NCI-H2107 treated with DMSO at 0.1 percent for 48 hours (cell line): ENCODE data around the gene RSF1.

ENCODE experiments used
- DNase-seq: peaks from one replicate; lab custom pipeline; 2025; ENCODE audit not compliant: unreplicated experiment; lab: John Stamatoyannopoulos, UW

Gene RSF1

DNA sequence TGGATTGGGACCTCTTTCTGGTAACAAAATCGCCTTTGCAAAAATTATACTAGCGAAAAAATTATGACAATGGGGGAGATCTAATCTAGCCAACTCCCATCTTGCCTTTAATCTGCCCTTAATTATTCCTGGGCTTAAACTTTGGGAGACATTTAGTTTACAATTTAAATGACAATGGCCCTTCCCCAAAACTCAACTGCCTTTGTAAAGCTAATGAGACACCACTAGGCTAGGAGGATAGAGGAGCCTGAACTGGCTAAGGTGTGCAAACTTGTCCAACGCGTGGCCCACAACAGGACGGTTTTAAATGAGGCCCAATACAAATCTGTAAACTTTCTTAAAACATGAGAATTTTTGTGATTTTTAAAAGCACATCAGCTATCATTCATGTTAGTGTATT, 67.3 kb downstream of the RSF1 start:
- no peak for DNase-seq

DNA sequence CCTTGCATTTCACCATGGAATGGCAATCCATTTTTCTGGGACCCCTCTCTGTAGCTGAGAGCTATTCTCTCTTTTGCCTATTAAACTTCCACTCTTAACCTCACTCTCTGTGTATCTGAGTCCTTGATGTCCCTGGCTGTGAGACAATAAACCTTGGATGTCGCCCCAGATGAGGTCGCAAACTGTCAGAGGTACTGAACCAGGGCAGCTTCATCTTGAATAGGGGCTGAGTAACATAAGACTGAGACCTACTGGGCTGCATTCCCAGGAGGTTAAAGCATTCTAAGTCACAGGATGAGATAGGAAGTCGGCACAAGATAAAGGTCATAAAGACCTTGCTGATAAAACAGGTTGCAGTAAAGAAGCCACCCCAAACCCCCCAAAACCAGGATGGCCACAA, 68.0 kb downstream of the RSF1 start:
- peak; percentile 13 for DNase-seq

DNA sequence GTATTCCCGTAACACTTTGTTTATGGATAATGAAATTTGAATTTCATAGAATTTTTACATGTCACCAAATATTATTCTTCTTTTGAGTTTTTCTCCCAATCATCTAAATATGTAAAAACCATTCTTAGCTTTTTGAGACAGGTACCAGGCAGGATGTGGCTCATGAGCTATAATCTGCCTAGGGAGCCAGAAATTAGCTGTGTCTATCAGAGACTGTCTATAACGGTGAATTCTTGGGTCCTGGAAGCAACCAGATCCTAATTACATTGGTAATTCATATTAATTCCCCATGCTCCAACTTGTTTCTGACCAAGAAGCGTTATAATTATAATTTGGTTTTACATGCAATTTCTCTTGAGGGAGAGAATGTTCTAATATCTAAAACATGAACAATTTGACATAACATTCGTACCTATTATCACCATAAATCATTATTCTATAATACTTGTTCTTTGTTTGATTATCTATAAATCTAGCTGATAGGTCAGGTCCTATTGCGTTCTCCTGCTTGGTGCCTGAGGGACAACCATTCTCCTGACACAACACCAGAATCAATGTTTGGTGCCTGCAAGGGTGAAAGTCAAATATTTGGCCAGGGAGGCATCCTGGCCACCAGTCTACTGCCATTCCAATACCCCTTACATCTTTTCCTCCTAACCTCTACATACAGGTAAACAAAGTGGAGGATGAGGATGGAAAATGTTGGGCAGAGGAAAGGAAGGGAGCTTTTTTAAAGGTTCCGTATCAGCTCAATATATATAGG, 69.9 kb downstream of the RSF1 start:
- no peak for DNase-seq

DNA sequence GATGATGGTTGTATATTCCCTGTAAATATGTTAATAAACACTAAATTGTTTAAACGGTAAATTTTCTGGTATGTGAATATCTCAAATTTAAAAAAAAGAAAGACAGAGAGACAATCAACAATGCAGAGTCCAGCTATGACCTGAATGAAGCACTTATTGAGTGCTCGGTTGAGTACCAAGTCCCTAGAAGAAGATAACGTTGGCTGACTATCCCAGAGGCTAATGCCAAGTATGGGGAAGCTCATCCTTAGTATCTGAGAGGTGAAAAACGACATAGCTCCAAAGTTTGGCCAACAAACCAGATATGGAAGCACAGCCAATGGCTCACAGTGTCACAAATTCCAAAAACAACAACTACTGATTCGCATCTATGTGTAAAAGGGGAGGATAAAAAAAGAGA, 71.3 kb downstream of the RSF1 start:
- DNase-seq: no peak

DNA sequence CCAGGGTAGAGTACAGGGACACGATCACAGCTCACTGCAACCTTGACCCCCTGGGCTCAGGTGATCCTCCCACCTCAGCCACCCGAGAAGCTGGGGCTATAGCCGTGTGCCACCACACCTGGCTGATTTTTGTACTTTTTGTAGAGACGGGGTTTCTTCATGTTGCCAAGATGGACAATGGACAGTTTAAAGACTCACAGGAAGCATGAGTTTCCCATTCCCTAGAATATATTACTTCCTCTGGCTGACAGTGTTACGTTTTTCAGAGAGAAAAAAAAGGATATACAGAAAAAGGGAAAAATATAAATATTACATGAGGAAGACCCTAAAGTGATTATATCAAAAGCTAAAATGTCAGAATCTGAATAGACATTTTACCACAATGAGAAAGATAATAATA, 72.3 kb downstream of the RSF1 start:
- DNase-seq: no peak

DNA sequence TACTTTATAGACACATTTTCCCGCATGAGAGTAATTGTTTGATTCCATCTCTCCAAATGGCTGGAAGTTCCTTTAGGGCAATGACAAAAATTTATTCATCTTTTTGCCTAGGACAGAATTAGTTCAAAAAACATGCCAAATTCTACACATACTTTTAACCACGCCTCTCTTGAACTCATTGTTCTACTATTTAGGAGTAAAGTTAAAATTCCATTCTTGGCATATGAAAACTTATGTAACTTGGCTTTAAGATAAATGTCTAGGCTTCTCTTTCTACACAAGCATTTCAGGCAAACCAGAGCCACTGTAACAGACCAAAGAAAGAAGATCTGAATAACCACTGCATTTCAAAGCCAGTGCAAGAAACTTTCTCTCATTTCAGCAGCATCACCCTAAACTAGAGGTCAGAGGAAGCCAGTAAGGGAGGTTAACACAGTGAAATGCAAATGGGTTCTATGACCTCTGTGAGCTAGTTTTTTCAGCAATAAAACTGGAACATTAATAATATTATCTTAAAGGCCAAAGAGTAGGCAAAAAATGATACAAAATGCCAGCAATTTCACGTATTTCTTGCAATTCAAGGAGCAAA, 73.0 kb downstream of the RSF1 start:
- DNase-seq: no peak

DNA sequence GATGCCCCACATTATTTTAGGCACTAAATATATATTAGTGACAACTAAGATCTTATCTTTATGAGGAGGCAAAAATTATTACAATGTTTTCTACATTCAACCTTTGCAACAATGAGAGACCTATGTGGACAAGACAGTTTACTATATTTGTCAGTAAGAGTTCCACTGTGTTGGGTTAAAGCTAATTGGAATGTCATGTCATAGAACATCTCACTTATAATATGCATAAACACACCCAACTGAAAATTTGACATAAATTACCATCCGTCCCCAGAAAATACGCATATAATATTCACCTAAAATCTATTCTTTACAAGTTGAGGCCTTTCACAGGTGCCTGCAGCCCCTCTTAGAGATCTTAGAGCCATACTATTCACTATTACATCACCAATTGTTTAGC, 84.0 kb downstream of the RSF1 start:
- no peak for DNase-seq

DNA sequence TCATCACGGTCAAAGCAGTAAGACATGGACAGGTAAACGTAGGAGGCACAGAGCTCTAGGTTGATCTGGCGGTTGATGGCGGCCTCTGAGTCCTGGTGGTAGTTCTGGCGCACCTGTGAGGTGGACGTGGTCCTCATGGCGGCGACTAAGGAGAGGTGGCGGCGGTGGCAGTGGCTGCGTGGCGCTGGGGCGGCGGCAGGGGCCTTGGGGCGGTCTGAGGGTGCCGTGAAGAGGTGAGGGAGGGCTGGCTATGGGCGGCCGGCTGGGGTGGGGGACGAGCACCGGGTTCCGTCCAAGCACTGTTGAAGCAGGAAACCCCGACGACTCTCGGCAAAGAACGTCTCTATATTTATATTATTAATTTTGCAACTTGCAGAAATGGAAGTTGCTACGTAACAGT, 85.6 kb downstream of the RSF1 start:
- DNase-seq: no peak

DNA sequence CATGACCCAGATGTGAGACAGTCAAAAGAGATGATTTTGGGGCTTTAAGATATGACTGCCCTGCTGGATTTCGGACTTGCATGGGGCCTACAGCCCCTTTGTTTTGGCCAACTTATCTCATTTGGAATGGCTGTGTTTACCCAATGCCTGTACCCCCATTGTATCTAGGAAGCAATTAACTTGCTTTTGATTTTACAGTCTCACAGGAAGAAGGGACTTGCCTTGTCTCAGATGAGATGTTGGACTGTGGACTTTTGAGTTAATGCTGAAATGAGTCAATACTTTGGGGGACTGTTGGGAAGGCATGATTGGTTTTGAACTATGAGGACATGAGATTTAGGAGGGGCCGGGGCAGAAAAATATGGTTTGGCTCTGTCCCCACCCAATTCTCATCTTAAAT, 88.4 kb downstream of the RSF1 start:
- DNase-seq: no peak

DNA sequence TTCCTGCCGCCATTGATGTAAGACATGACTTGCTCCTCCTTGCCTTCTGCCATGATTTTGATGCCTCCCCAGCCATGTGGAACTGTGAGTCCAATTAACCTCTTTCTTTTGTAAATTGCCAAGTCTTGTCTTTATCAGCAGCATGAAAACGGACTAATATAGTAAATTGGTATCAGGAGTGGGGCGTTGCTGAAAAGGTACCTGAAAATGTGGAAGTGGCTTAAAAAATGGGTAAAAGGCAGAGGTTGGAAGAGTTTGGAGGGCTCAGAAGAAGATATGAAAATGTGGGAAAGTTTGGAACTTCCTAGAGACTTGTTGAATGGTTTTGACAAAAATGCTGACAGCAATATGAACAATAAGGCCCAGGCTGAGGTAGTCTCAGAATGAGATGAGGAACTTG, 89.7 kb downstream of the RSF1 start:
- no peak for DNase-seq

DNA sequence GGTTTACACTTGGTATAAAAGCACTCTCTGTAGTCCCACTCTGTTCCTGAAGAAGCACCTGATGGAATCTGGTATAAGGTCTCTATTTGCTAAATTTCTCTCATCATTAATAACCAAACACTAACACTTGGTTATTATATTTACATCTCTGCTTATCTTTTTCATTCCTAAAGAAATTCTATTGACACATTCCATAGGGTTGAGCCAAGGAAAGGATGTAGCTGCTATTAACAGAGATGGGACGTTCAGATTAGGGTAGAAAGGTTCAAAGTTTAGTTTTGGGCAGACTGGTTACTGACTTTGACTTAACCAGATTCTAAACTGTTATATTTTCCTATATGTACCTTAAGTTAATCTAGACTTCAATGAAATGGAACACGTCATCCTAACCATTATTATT, 91.5 kb downstream of the RSF1 start:
- no peak for DNase-seq

DNA sequence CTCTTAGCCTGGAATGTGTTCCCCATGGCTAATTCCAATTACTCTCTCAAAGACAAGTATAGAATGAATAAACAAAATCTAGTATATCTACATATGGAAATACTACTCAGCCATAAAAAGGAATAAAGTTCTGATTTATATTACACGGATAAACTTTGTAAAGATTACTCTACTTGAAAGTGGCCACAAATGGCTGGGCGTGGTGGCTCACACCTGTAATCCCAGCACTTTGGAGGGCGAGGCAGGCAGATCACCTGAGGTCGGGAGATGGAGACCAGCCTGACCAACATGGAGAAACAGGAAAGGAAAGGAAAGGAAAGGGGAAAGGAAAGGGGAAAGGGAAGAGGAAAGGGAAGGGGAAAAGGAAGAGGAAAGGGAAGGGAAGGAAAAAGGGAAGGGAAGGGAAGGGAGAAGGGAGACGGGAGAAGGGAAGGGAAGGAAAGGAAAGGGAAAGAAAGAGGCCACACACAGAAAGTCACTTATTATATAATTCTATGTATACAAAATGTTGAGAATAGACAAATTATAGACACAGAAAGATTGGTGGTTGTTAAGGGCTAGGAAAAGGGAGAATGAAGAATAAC, 92.2 kb downstream of the RSF1 start:
- DNase-seq: no peak

DNA sequence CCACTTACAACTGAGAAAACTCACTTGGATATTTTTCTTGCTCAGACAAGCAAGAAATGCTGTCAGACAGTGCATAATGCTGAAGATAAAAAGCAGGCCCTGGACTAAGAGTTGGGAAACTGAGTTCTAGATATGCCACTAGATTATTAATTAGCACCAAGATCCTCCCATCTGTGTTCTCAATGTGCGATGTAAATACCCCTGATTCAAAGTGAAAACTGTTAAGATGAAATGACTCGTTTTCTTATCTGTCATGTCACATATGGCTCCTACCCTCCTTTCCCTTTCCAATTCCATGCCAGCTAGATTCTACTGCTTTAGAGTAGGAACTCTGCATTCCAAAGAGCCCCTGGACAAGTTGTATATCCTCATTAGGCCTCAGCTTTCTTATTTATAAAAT, 94.0 kb downstream of the RSF1 start:
- DNase-seq: no peak

DNA sequence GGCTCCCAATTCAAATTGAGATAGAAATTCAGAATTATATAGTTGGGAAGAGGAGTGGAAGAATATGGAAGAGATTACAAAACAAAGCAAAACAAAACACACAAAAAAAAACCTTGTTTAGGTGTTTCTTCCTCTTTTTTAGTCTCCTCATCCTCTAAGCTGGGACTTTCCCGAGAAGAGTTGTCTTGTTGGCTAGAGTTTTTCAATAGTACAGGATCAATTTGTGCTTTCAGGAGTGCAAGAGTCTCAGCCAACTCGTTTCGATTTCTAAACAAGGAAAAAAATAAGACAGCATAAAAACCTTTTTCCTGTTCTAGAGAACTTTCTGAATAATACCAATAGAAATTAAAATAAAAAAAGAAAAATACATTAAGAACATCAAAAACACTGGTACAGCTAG, 95.1 kb downstream of the RSF1 start:
- DNase-seq: no peak

DNA sequence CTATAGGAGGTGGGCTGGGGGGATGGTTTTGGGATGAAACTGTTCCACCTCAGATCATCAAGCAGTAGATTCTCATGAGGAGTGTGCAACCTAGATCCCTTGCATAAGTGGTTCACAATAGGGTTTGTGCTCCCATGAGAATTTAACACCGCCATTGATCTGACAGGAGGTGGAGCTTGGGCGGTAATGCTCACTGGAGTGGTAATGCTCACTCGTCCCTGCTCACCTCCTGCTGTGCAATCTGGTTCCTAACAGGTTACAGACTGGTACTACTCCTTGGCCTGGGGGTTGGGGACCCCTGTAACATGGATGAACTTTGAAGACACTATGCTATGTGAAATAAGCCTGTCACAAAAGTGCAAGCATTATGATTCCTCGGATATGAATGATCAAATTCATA, 95.9 kb downstream of the RSF1 start:
- DNase-seq: peak; percentile 74

DNA sequence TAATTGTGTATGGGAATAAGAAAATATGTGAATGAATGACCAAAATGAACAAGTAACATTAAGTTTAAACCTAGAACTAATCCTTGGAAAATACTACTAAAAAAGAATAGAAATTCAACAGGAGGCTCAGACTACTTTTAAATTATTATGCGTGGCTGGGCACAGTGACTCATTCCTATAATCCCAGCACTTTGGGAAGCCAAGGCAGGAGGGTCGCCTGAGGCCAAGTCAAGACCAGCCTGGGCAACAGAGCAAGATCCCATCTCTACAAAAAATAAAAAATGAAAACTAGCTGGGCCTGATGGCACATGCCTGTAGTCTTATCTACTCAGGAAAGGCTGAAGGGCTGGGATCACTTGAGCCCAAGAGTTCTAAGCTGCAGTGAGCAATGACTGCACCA, 97.5 kb downstream of the RSF1 start:
- no peak for DNase-seq

DNA sequence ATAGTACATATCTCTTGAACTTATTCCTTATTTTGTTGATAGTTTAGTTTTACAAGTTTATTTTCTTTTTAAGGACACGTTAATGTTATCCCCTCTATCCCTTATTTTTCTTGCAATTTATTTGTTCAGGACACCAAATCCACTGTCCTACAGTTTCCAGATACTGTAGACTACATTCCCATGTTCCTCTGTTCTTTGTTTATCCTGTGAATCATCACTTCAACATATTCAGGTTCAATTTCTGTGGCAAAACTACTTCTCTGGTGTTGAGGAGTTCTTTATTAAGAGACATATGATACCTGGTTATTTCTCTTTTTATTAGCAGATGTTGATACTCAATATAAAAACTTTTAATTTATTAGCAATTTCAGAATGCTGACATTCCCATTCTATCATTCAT, 110.2 kb downstream of the RSF1 start:
- DNase-seq: no peak

DNA sequence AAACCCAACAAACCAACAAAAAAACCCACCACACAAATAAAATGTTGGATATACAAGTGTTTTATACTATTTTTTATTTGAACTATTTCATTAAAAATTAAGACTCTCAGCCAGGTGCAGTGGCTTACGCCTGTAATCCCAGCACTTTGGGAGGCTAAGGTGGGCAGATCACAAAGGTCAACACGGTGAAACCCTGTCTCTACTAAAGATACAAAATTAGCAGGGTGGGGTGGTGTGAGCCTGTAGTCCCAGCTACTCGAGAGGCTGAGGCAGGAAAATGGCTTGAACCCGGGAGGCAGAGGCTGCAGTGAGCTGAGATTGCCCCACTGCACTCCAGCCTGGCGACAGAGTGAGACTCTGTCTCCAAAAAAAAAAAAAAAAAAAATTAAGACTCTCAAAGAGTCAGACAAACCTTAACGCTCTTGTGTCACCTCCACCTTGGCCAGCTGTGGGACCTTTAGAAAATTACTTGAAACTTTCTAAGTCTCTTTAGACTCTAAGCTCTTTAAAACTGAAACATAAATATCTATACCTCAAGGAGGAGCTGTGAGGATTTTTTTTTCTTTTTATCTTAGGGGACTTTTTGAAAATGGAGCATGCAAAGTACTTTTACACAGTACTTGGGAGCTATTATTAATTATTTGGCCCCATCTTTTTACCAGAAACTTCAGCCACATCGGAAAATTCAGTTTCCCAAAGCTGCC, 114.5 kb downstream of the RSF1 start:
- no peak for DNase-seq

DNA sequence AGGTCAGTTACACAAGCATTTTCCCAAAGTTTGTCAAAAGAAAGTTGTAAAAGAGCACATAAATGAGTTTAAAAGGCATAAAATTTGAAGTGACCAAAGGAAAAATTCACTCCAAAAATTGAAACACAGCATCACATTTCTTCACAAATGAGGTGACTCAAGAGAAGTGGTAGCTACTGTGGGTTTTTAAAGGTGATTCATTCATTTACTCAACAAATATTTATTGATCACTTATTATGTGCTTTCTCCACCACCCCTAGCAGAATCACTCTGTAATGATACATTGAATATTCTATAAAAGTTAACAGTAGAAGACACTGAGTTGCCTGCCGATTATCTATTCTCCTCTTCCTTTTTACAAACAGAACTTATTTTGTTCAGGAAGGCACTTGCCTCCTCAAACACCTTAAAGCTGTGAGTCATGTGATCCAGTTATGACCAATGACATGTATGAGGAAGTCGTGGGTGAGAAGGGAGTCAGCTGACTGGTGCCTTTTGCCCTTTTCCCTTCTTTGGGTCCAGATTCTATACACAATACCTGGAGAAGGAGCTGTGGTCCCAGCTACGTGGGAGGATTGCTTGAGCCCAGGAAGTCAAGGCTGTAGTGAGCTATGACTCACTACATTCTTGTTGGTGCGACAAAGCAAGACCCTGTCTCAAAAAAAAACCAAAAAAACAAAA, 115.2 kb downstream of the RSF1 start:
- DNase-seq: no peak

DNA sequence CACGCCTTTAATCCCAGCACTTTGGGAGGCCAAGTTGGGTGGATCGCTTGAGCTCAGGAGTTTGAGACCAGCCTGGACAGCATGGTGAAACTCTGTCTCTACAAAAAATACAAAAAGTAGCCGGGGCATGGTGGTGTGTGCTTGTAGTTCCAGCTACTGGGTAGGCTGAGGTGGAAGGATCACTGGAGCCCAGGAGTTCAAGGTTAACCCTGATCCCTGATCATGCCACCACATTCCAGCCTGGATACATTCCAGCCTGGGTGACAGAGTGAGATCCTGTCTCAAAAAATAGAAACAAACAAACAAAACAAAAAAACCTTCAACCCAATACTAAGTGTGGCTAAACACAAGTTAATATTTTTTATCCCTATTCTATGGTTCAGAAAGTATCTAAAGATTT, 116.5 kb downstream of the RSF1 start:
- DNase-seq: no peak

DNA sequence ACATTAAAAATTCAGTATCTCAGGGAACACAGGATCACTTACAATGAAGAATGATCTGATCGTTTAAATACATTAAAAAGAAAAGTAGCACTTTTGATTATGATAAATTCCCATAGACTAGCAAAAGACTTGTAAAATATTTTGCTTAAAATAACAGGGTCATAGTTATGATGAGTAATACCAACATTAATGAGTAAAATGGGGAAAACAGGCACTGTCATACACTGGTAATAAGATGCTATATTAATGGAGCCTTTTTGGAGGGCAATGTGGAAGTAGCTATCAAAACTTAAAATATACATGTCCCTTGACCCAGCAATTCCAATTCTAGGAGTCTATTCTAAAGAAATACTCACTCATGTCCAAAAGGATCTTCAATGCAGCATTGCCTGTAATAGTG, 121.1 kb downstream of the RSF1 start:
- DNase-seq: no peak

DNA sequence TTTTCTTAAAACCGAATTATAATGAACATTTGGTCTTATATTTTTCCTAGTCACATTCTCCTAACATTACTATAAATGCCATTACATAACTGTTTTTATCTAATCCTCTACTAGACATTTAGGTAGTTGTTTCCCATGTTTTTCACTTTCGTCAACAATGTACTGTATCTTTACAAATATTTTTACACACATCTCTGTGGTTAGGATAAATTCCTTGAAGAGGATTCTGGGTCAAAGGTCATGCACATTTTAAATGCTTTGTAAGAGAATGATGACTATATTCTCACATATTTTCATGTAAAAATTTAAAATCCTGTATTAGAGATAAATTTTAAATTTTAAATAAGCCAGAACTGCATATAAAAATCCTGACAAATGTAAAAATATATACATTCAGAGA, 121.6 kb downstream of the RSF1 start:
- no peak for DNase-seq
